ENCODE measurements around the gene NOL9.
"Not testable (repeated sequence)": the region's sequence is repeated elsewhere in the genome, so short reads cannot be mapped to it uniquely, and the experiment has no call there.

The NOL9 gene

DNA sequence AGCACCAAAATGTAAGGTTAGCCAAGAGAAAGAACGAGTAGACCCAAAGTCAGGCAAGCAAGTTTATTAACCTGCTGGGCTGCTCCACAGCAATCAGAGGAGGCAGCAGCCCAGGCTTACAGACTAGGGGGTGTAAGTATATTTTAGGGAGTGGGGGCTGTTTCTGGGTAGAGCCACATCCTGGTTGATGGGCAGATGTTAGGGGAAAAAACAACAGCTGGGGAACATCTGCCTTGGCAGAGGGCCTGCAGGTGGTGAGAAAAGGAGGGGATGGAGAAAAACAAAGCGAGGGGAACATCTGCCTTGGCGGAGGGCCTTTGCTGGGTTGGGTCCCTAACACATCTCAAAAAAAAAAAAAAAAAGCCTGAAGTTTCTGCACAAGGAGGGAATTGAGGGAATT lies 15.8 kb upstream of the NOL9 start:
- H3K14ac ChIP-seq (ENCODE audit: low read length) = no peak overlapping the region
- H3K4me2 ChIP-seq (ENCODE audit: insufficient read depth, low read length, poor library complexity, severe bottlenecking) = no peak overlapping the region
- no peak for DNase-seq (ENCODE audit: low spot score)
- peaks cover 0 to 40% (median 0%) of the 10 kb centered on the region in 3 experiments for H3K27me3 ChIP-seq (ENCODE audit: control insufficient read depth in 3 of 3, insufficient read depth in 3 of 3, low read depth in 1 of 3, low read length in 3 of 3)
- WGBS, 2 donors (ENCODE audit: extremely low coverage in 2 of 2, insufficient read length in 2 of 2, insufficient replicate concordance in 1 of 2) = no CpG with 5 or more reads among the region's 3 CpGs
- H3K4me1 ChIP-seq (ENCODE audit: control insufficient read depth in 2 of 2, insufficient read depth in 1 of 2, low read depth in 1 of 2, low read length in 2 of 2) = peaks cover 0 to 2% of the 10 kb centered on the region in 2 donors
- no peak overlapping the region for H3K18ac ChIP-seq (ENCODE audit: low read length)
- no peak overlapping the region for H2BK120ac ChIP-seq (ENCODE audit: low read depth, low read length)
- H2AFZ ChIP-seq (ENCODE audit: low read length) = no peak overlapping the region
- no peak overlapping the region for H3K4me3 ChIP-seq (ENCODE audit: low read length in 2 of 2)
- H3K9ac ChIP-seq (ENCODE audit: low read depth, low read length, poor library complexity) = no peak overlapping the region
- H4K8ac ChIP-seq (ENCODE audit: low read depth, low read length) = no peak overlapping the region
- H3K4ac ChIP-seq (ENCODE audit: low read length) = no peak overlapping the region
- no peaks in the 10 kb centered on the region for H3K36me3 ChIP-seq (replicated peaks in 1 of 2; ENCODE audit: control insufficient read depth in 2 of 2, insufficient read depth in 2 of 2, low read length in 2 of 2)
- no peak overlapping the region for H2BK15ac ChIP-seq (ENCODE audit: low read length)
- no peak overlapping the region for H2BK12ac ChIP-seq (ENCODE audit: low read length)
- no peak overlapping the region for H4K91ac ChIP-seq (ENCODE audit: low read depth, low read length, poor library complexity)
- no peak overlapping the region for H3K27ac ChIP-seq (replicated peaks; ENCODE audit: low read length)
- H2BK5ac ChIP-seq (ENCODE audit: low read length) = no peak overlapping the region
- no peak overlapping the region for H3K23ac ChIP-seq (ENCODE audit: low read depth, low read length, poor library complexity)
- no peaks in the 10 kb centered on the region for H3K79me1 ChIP-seq (ENCODE audit: low read depth, low read length)
- H2AK5ac ChIP-seq (ENCODE audit: low read depth, low read length) = no peak overlapping the region
- peaks cover 0 to 4% of the 10 kb centered on the region in 2 donors for H3K9me3 ChIP-seq (replicated peaks in 1 of 2; ENCODE audit: control insufficient read depth in 2 of 2, insufficient read depth in 1 of 2, low read depth in 1 of 2, low read length in 2 of 2)

DNA sequence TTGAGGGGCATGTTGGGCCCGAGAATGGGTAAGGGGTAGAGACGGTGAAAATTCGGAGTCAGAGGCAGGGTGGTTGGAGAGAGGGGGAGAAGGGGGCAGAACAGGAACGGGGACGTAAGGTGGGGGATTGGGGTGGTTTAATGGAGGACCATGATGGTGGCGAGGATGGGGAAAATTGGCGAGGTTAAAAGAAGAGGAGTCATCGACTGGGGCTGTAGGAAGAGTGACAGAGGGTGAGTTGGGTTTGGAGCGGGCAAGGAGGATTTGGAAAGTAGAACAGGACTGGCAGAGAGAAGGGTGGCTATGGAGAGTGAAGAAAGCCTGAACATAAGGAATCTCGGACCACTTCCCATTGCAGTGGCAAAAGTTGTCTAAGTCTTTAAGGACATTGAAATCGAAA lies 14.7 kb upstream of the NOL9 start:
- H3K14ac ChIP-seq (ENCODE audit: low read length) = no peak overlapping the region
- H4K91ac ChIP-seq (ENCODE audit: low read depth, low read length, poor library complexity) = no peak overlapping the region
- 100% methylated on average over 3 to 5 of the region's 11 CpGs for WGBS, 2 donors (ENCODE audit: extremely low coverage in 2 of 2, insufficient read length in 2 of 2, insufficient replicate concordance in 1 of 2)
- H4K8ac ChIP-seq (ENCODE audit: low read depth, low read length) = no peak overlapping the region
- no peak overlapping the region for H3K4me3 ChIP-seq (ENCODE audit: low read length in 2 of 2)
- H3K9ac ChIP-seq (ENCODE audit: low read depth, low read length, poor library complexity) = no peak overlapping the region
- H2BK12ac ChIP-seq (ENCODE audit: low read length) = no peak overlapping the region
- no peak for DNase-seq (ENCODE audit: low spot score)
- H3K9me3 ChIP-seq (replicated peaks in 1 of 2; ENCODE audit: control insufficient read depth in 2 of 2, insufficient read depth in 1 of 2, low read depth in 1 of 2, low read length in 2 of 2) = peaks cover 0 to 4% of the 10 kb centered on the region in 2 donors
- H3K4ac ChIP-seq (ENCODE audit: low read length) = no peak overlapping the region
- no peaks in the 10 kb centered on the region for H3K79me1 ChIP-seq (ENCODE audit: low read depth, low read length)
- no peak overlapping the region for H2AK5ac ChIP-seq (ENCODE audit: low read depth, low read length)
- no peak overlapping the region for H2BK120ac ChIP-seq (ENCODE audit: low read depth, low read length)
- H2BK5ac ChIP-seq (ENCODE audit: low read length) = no peak overlapping the region
- no peak overlapping the region for H3K23ac ChIP-seq (ENCODE audit: low read depth, low read length, poor library complexity)
- H3K4me1 ChIP-seq (ENCODE audit: control insufficient read depth in 2 of 2, insufficient read depth in 1 of 2, low read depth in 1 of 2, low read length in 2 of 2) = peaks cover 0 to 2% of the 10 kb centered on the region in 2 donors
- H3K27me3 ChIP-seq (ENCODE audit: control insufficient read depth in 3 of 3, insufficient read depth in 3 of 3, low read depth in 1 of 3, low read length in 3 of 3) = peaks cover 0 to 51% (median 0%) of the 10 kb centered on the region in 3 experiments
- H2AFZ ChIP-seq (ENCODE audit: low read length) = no peak overlapping the region
- H3K27ac ChIP-seq (replicated peaks; ENCODE audit: low read length) = no peak overlapping the region
- H3K18ac ChIP-seq (ENCODE audit: low read length) = no peak overlapping the region
- H2BK15ac ChIP-seq (ENCODE audit: low read length) = no peak overlapping the region
- H3K4me2 ChIP-seq (ENCODE audit: insufficient read depth, low read length, poor library complexity, severe bottlenecking) = no peak overlapping the region
- H3K36me3 ChIP-seq (replicated peaks in 1 of 2; ENCODE audit: control insufficient read depth in 2 of 2, insufficient read depth in 2 of 2, low read length in 2 of 2) = no peaks in the 10 kb centered on the region

DNA sequence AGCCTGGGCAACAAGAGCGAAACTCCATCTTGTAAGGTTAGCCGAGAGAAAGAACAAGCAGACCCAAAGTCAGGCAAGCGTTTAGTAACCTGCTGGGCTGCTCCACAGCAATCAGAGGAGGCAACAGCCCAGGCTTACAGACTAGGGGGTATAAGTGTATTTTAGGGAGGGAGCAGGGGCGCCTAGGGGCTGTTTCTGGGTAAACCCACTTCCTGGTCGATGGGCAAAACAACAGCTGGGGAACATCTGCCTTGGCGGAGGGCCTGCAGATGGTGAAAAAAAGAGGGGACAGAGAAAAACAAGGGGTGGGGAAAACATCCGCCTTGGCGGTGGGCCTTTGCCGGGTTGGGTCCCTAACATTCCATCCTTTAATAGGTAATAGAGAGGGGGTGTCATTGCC lies 6.0 kb upstream of the NOL9 start:
- H3K14ac ChIP-seq (ENCODE audit: low read length) = no peak overlapping the region
- H3K27ac ChIP-seq (replicated peaks; ENCODE audit: low read length) = no peak overlapping the region
- no peak overlapping the region for H3K9ac ChIP-seq (ENCODE audit: low read depth, low read length, poor library complexity)
- H3K79me1 ChIP-seq (ENCODE audit: low read depth, low read length) = no peaks in the 10 kb centered on the region
- H2AFZ ChIP-seq (ENCODE audit: low read length) = no peak overlapping the region
- no peak for DNase-seq (ENCODE audit: low spot score)
- H3K18ac ChIP-seq (ENCODE audit: low read length) = no peak overlapping the region
- no peak overlapping the region for H3K4ac ChIP-seq (ENCODE audit: low read length)
- H3K23ac ChIP-seq (ENCODE audit: low read depth, low read length, poor library complexity) = no peak overlapping the region
- H2BK12ac ChIP-seq (ENCODE audit: low read length) = no peak overlapping the region
- no peaks in the 10 kb centered on the region for H3K4me1 ChIP-seq (ENCODE audit: control insufficient read depth in 2 of 2, insufficient read depth in 1 of 2, low read depth in 1 of 2, low read length in 2 of 2)
- H3K4me3 ChIP-seq (ENCODE audit: low read length in 2 of 2) = no peak overlapping the region
- H4K91ac ChIP-seq (ENCODE audit: low read depth, low read length, poor library complexity) = no peak overlapping the region
- no peaks in the 10 kb centered on the region for H3K36me3 ChIP-seq (replicated peaks in 1 of 2; ENCODE audit: control insufficient read depth in 2 of 2, insufficient read depth in 2 of 2, low read length in 2 of 2)
- no CpG with 5 or more reads among the region's 9 CpGs for WGBS, 2 donors (ENCODE audit: extremely low coverage in 2 of 2, insufficient read length in 2 of 2, insufficient replicate concordance in 1 of 2)
- H4K8ac ChIP-seq (ENCODE audit: low read depth, low read length) = no peak overlapping the region
- H2AK5ac ChIP-seq (ENCODE audit: low read depth, low read length) = no peak overlapping the region
- H3K9me3 ChIP-seq (replicated peaks in 1 of 2; ENCODE audit: control insufficient read depth in 2 of 2, insufficient read depth in 1 of 2, low read depth in 1 of 2, low read length in 2 of 2) = peaks cover 0 to 4% of the 10 kb centered on the region in 2 donors
- H2BK120ac ChIP-seq (ENCODE audit: low read depth, low read length) = no peak overlapping the region
- no peak overlapping the region for H2BK15ac ChIP-seq (ENCODE audit: low read length)
- H3K27me3 ChIP-seq (ENCODE audit: control insufficient read depth in 3 of 3, insufficient read depth in 3 of 3, low read depth in 1 of 3, low read length in 3 of 3) = peaks cover 0 to 24% (median 0%) of the 10 kb centered on the region in 3 experiments
- H3K4me2 ChIP-seq (ENCODE audit: insufficient read depth, low read length, poor library complexity, severe bottlenecking) = no peak overlapping the region
- H2BK5ac ChIP-seq (ENCODE audit: low read length) = no peak overlapping the region

DNA sequence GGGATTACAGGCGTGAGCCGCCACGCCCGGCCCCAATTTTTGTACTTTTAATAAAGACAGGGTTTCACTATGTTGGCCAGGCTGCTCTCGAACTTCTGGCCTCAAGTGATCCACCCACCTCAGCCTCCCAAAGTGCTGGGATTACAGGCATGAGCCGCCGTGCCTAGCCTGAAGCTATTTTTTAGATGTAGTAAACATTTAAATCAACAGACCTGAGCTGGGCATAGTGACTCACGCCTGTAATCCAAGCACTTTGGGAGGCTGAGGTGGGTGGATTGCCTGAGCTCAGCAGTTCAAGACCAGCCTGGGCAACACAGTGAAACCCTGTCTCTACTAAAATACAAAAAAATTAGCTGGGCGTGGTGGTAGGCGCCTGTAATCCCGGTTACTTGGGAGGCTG lies 4.8 kb upstream of the NOL9 start:
- H2BK15ac ChIP-seq (ENCODE audit: low read length); H3K14ac ChIP-seq (ENCODE audit: low read length); H3K23ac ChIP-seq (ENCODE audit: low read depth, low read length, poor library complexity); H3K4me1 ChIP-seq (ENCODE audit: control insufficient read depth in 2 of 2, insufficient read depth in 1 of 2, low read depth in 1 of 2, low read length in 2 of 2); H3K4me3 ChIP-seq (ENCODE audit: low read length in 2 of 2); H2AK5ac ChIP-seq (ENCODE audit: low read depth, low read length); H2BK120ac ChIP-seq (ENCODE audit: low read depth, low read length); H2AFZ ChIP-seq (ENCODE audit: low read length); H3K27ac ChIP-seq (replicated peaks; ENCODE audit: low read length); H4K8ac ChIP-seq (ENCODE audit: low read depth, low read length); H3K9me3 ChIP-seq (replicated peaks in 1 of 2; ENCODE audit: control insufficient read depth in 2 of 2, insufficient read depth in 1 of 2, low read depth in 1 of 2, low read length in 2 of 2); H3K18ac ChIP-seq (ENCODE audit: low read length); H3K36me3 ChIP-seq (replicated peaks in 1 of 2; ENCODE audit: control insufficient read depth in 2 of 2, insufficient read depth in 2 of 2, low read length in 2 of 2); H4K91ac ChIP-seq (ENCODE audit: low read depth, low read length, poor library complexity); H2BK5ac ChIP-seq (ENCODE audit: low read length); H3K79me1 ChIP-seq (ENCODE audit: low read depth, low read length); H3K4ac ChIP-seq (ENCODE audit: low read length); H3K4me2 ChIP-seq (ENCODE audit: insufficient read depth, low read length, poor library complexity, severe bottlenecking); DNase-seq (ENCODE audit: low spot score); H2BK12ac ChIP-seq (ENCODE audit: low read length); H3K9ac ChIP-seq (ENCODE audit: low read depth, low read length, poor library complexity): not testable (repeated sequence)
- no CpG with 5 or more reads among the region's 11 CpGs for WGBS, 2 donors (ENCODE audit: extremely low coverage in 2 of 2, insufficient read length in 2 of 2, insufficient replicate concordance in 1 of 2)
- H3K27me3 ChIP-seq (ENCODE audit: control insufficient read depth in 3 of 3, insufficient read depth in 3 of 3, low read depth in 1 of 3, low read length in 3 of 3) = peaks cover 0 to 13% (median 0%) of the 10 kb centered on the region in 3 experiments

Measured in neuronal stem cell (in vitro differentiated cells).